Superior temporal gyrus (tissue), 1 donor: ENCODE measurements around the gene EPHA4.

Experiments used
- DNase-seq: peaks from one replicate; pipeline ENCODE4 v3.0.0-alpha.2; 2016; ENCODE audit errors: extremely low spot score

The EPHA4 gene

DNA sequence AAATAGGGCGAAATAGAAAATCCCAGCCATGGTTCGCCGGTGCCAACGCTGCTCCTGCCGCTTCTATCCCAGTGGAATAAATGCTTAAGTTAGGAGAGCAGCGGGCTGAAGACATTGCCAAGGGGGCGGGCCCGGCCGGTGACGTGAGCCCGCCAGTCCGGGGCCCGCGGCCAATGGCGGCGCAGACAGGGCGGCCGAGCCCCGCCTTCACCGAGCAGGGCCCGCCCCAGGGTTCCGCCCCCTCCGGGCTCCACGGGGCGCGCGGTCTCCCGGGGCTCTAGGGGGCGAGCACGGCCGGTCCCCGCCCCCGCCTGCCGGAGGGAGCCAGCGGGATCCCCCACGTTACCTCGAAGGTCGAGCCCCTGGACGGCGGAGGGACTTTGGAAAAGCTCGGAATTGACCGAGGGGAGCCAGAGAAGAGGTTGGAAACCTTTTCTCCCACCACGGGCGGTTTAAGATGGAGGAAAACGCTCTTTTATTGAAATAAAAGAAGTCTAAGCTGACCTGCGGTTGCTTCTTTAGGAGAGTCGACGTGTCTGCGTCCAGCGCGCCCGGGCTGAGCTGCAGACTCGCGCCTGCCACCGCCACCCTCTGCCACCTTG, at the start of gene EPHA4:
Gene EPHA4 (minus strand): TSS at position 86 of the 602 bp plus-strand sequence. CDS start 56 bp downstream, at position 30.
- DNase-seq, result peak; percentile 91

DNA sequence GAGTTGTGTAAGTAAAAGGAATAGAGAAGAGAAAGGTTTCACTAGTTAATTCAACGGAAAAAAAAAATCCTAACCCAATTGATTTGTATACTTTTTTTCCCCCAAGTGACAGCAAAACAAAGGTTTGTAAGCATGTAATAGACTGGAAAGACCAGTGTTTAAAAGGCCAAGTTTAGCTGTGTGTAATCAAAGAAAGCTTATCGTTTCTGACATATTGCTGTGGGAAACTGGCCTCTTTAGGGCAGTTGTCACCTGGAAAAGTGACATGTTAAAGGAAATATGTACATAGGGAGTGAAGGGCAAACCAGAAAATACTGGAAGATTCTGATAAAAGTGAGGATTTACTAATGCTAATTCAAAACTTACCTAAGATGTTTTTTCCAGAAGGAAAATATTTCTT, 45.9 kb upstream of the EPHA4 start:
- DNase-seq, result no peak

DNA sequence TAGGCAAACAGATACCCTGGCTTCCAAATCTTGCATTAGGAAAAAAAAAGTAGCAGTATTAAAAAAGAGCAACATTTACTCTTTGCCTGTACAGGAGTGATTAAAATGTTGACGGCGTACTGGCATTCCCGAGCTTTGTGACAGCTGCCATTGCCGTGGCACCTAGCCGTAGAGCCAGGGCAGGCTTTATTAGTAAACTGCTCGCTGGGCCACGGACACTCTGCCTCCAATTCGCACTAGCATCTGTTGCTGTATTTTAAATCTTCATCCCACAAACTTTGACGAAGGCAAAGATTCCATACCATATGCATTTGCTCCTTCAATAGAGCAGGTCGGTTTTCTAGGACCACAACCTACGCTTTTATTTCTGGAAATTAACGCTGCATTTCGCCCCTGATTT, 44.5 kb upstream of the EPHA4 start:
- DNase-seq, result peak; percentile 20

DNA sequence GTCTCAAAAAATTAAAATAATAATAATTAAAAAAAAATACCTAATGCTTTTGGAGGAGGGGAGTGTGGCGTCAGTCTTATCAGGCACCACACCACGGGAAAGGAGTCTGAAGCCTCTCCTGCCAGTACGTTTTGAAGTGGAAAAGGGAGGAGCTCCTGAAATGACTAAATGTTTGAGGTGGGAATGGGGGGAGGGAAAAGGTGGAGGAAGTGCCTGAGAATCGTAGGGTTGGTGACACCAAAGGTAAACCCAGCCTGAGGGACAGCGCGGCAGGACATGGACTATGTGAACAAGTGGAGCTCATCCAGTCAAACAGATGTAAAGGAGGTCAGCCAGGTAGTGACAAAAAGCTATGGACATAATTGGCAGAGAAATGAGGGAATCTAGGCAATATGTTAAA, 42.2 kb upstream of the EPHA4 start:
- DNase-seq, result no peak

DNA sequence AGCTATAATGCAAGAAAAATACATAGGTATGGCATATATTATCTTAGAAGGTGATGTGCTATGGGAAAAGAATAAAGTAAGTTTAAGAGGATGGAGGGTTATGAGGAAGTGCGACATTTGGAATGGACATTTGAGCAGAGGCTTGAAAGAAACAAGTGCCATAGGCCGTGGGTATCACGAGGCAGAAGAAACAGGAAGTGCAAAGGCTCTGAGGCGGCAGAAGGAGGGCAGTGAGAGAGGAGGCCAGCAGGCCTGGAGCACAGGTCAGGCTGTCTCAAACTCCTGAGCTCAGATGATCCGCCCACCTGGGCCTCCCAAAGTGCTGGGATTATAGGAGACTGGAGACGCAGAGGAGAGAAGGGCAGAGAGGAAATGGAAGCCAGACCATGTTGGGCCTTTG, 40.7 kb upstream of the EPHA4 start:
- DNase-seq, result no peak

DNA sequence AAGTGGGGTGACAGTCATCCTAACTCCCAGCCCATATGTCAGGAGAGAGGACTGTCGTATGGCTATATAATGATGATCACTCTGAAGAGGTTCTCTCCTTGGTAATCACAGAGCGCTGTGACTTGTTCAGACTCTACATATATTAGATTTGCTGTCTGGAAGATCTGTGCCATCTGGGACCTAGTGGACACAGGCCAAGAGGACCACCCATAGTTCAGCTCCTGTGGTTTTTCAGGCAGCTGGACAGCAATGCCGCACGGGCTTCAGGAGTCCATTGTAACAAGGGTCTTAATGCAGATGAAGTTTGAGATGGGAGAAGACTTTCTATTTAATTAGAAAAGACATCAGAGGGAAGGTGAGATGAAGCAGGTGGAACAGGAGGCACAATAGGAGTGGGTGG, 40.1 kb upstream of the EPHA4 start:
- no peak for DNase-seq

DNA sequence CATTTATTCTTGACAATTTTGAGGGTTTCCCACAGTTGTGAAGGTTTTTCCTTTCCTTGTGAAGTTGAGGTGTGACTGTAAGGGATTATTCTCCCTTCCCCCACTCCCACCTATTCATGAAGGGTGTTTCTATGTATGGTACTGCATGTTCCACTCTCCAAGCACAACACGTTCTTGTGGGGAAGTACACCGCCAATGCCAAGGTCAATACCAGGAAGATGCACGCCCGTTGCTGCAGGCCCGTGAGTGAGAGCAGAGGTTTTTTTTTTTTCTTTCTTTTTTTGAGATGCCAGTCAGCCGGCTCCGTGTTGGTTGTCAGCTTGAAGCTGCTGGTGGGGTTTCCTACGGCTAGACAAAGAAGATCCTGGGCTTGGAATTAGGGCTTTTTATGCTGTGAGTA, 38.6 kb upstream of the EPHA4 start:
- DNase-seq, result no peak

DNA sequence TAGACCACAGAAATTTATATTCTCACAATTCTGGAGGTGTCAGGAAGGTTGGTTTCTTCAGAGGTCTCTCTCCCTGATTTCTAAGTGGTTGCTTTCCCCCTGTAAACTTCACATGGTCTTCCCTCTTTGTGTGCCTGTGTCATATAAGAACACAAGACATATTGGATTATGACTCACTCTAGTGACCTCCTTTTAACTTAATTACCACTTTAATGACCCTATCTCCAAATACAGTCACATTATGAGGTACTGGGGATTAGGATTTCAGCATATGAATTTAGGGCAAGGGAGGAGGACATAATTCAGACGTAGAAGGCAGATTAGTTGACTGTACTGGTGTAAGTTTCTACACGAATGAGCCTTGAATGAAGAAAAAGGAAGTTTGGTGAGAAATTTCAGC, 38.2 kb upstream of the EPHA4 start:
- no peak for DNase-seq

DNA sequence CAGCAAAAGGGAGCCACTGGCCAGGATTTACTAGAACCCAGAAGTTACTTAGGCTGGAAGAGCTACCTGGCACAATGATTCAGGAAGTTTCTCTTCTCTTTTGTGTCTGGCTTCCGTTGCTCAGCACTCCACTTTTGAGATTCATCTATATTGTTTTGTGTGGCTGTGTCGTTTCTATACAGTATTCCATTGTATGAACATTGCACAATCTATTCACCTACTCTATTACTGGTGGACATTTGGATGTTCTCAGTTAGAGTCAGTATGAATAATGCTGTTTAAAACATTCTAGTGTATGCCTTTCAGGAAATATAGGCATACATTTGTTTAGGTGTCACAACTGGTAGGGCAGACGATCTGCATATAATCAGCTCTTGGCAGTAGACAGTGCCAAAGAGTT, 36.3 kb upstream of the EPHA4 start:
- DNase-seq, result no peak

DNA sequence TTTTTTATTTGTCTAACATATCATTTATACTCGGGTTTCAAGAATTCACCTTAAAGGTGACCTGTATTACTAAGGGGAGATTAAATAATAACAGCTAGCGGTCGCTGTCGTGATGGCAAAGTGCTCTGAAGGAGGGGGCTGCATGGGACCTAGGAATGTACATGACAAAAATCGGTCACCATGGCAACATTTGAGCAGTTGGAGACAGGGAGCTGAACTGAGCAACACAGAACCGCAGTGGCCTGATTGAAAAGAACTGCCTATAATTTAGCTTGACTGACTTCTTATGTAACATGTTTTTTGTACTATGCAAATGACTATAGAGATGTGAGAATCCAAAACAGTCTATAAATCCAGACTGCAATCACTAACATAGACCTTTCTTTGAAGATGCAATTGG, 34.3 kb upstream of the EPHA4 start:
- DNase-seq, result no peak

DNA sequence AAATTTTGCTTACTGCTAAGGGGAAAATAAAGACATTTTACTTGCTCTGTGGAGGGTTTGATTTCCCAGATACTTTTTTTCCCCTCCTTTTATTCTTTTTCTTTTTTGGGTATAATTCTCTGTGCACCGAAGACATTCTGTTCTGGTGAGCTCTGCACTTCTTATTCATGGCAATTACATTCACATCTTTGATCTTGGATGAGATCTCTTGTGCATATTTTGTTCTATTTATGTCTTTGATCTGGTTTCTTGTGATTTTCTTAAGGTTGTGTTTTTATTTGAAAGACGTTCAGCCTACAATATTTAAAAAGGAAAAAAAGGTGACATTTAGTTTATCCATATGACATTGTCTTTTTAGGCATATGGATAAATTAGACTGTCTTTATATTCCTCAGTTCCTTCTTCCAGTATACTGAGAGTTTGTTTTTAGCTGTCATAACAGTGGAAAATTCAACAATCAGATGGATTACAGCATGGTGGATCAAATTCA, 33.7 kb upstream of the EPHA4 start:
- DNase-seq, result peak; percentile 63

DNA sequence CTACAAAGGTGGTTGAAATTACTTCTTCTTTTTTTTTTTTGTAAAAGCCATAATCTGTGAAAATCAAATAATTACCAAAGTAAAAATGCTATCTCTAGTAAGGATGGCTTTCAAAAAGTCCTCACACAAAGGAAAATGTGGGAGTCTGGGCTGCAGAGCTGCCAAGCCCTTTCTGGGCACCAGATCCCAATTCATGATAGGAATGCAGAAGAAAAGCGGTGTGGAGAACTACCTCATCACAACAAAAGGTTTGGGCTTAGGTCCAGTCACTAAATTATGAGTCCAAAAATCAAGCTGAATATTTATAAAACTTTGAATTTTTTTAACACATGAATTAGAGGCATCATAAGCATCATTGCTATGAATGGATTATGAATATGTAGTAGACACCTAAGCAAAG, 30.8 kb upstream of the EPHA4 start:
- peak; percentile 69 for DNase-seq

DNA sequence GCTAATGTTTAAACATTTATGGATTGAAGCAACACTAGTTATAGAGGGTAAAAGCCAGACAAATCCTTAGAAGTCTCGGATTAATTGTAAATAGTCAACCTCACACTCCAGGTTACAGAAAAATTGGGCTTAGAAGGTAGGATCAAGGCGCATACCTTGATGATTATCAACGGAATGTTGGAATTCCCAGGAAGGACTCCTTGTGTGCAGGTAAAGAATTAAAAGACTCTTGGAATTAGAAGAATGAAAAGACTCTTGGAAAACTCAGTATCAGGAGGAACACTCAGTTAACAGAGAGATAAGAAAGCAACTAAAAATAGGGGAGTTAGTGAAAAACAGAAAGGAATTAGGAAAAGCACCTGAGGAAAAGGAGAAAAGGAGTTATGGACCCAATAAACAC, 29.3 kb upstream of the EPHA4 start:
- no peak for DNase-seq

DNA sequence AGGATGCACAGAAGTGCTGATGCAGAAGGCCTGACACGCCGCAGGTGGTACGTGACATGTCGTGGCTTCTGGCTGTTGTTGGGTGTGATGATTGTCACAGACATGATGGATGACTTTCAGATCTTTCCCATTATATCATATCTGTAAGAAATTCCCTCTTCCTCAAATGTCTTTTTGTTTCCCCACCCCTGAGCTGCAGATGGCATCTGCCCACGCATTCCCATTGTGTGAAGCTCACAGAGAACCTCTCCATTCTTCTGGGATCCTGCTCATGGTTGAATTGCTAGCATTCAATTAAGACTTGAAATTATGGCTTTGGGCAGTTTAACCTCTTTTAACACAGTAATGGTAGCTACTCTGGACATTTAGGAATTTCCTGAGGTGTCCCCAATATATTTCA, 28.3 kb upstream of the EPHA4 start:
- DNase-seq, result peak; percentile 64

DNA sequence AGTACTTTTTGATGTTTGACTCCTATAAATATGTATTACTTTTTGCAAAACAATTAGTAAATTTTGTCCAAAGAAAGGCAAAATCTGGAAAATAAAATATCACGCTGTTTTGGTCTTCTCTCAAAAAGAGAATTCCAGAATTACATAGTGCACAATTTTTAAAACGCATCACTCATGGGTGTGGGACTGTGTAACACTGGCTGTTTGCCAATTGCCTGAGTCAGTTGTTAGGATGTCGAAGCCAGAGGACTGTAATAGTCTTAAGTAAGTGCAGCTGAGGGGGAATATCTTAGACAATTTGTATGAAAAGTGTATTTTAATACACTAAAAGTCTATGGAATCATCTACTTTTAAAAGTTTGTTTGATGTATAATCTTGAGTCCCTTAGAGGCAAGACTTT, 24.1 kb upstream of the EPHA4 start:
- DNase-seq, result peak; percentile 19

DNA sequence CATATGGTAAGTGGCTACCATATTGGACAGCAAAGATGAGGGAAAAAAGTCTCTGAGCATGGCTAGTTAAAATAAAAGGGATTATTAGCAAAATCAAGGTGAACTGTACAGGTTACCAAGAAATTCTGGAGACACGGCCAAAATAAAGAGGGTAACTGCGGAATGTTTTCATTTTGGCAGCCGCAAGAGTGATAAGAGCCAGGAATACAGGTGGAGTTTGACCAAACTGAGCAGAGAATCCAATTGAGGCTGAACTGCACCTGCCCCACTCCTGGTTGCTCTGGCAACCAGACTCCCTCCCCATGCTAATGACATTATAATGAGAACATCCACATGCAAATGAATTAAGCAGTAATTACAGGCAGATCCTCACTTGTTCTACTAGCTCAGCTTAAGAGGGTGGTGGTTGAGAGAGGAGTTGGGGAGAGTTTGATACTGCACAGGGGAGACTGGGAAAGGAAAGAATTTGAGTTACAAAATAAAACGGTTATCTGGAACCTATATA, 18.8 kb upstream of the EPHA4 start:
- no peak for DNase-seq

DNA sequence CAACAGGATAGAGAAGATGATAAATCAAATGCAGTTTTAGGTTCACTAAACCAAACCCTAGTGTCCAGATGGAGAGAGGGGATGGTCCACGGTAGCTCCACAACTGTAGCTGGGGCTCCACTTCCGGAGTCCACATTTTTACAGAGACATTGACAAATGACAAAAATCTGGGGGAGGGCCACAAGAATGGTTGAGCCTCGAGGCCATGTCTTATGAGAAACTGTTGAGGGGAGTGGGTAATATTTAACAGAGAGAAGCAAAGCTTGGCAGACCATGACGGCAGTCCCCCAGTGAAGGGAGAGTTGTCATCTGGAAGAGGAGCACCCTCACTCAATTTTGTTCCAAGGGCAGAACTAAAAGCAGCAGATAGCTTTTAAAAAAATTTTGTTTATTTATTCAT, 17.6 kb upstream of the EPHA4 start:
- no peak for DNase-seq

DNA sequence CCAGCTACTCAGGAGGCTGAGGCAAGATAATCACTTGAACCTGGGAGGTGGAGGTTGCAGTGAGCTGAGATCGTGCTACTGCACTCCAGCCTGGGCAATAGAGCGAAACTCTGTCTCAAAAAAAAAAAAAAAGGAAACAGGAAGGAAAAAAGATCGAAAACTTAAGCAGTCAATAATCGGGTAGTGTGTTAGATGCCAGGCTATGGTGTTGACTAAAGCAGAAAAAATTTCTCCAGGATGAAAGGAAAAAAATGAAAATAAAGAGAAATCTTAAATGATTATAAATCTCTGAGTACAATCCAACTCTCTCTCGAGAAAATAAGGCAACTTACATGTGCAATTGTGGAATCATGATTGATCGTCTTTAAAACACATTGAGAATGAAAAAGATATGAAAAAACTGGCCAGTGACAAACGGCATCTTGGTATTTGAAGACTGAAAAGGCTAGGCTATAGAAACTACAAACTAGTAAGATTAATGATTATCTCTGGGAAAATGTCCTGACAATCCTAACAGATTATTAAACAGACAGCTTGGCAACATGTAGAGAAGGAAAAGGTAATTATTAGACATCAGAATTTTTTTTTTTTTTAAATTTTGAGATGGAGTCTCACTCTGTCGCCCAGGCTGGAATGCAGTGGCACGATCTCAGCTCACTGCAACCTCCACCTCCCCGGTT, 16.3 kb upstream of the EPHA4 start:
- DNase-seq, result no peak

DNA sequence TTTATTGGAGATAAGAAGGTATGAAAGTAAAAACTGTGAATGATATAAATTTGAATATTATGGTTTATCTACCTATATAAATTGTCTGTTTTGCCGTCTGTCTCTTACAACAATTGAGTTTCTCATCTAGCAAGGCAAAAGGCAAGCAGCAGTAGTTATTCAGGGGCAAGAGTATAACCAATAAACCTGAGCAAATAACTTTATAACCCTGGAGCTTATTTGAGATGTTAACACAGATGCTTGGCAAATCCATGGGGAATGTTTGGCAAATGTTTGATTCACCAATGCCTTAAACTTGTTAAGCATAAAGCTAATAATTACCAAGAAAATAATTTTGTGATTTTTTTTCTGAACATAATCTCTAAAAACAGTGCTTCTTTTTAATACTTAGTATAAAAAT, 9.9 kb upstream of the EPHA4 start:
- no peak for DNase-seq

DNA sequence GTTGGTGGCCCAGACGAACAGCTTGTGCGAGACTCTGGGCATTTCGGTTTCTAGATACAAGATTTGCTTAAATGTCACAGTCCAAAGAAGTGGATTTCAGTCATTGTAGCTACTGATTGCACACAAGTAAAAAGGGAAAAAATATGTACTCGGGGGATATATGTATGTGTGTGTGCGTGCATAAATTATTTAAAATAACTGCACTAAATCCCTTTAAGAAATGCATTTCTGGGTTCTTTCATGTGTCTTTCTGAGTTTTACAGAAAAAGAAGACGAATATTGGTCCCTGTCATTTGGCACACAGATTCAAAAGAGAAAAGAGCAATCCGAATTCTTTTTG, 2.1 kb upstream of the EPHA4 start:
- peak; percentile 67 for DNase-seq

DNA sequence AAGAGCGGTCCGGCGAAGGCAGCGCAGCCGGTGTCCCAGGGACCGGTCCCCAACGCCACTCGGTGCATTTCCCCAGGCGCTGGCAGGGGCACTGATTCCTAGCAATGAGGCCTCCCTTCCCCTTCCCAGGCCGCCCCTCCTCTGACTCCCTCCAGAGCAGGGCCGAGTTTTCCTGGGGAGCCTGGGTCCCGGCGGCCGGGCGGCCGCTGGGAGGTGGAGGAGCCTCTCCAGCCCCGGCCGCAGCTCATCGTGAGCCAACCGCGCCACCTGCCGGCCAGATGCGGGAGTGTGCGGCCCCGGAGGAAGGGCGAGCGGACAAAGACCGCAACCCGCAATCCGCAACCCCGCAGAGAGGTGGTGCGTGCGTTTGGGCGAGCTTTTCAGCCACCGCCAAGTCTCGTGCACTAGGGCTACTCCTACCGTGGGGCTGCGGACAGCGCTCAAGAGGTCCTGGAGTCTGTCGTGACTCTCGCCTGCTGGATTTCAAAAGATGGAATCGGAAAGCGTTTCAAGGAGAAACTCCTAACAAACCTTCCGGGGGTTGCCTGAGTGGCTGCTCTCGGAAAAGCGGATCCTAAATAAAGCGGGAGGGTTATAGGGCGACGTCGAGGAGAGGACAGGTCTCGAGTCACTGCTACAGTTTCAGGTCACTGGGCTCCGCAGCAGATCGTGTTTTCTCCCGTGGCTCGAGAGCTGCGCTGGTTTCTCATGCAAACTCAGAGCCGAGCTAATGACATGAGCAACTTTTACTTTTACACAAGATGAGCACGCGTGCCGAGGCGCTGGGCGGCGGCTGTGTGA, 1.5 kb upstream of the EPHA4 start:
- DNase-seq, result peak; percentile 88

DNA sequence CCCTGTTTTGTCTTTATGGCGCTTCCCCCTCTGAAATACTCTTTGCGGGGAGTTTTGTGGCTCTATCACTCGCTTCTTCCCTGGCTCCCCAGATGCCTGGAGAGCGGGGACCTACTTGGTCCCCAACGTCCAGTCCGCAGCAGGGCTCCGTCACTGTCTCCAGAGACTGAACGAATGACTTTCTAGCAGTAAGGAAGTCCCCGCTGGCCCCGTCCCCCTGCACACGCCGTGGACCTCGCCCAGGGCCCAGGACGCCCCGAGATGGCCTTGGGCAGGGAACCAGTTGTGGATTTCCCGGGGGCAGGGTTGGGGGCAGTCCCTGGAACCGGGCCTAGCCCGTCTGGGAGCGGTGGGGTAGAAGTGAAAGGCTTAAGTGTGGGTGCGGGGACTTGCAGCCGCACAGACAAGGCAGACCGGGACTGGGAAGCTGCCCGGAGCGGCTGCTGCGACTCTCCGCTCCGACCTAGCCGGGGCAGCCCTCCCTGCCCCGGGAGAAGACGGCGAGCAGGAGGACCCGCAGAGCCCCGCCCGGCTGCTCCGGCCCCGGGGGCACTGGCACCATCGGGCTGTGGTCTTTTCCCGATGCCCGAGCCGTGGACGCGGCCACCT, 821 bp upstream of the EPHA4 start:
- peak; percentile 46 for DNase-seq
